ENCODE results near the gene ZNF217. TPM values are rescaled to one million over a fixed set of nuclear protein-coding genes. Genes with fewer than 3 reads are reported as not detected.

ZNF217 gene
- total and polyA plus RNA-seq, 10 of the 15 experiments (the other 5 are each of a cell fraction or from before 2014, with no cell fraction given), result 8.5 to 76.6 (median 40.6) TPM

DNA sequence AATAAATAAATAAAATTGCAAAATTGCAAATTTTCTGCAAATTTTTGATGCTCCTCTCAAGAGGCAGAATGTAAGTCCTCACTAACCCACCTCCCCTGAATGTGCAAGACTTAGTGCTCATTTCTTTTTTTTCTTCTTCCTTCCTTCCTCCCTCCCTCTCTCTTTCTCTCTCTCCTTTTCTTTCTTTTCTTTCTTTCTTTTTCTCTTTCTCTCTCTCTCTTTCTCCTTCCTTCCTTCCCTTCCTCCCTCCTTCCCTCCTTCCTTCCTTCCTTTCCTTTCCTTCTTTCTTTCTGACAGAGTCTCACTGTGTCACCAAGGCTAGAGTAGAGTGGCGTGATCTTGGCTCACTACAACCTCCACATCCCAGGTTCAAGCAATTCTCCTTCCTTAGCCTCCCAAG is 60.1 kb downstream of the ZNF217 start:
- Histone ChIP-seq H3K36me3 (ENCODE audit: control insufficient read depth in 2 of 2, insufficient read depth in 2 of 2, low read length in 1 of 2) (no peaks in the 10 kb centered on the region), H4K20me1 (ENCODE audit: control insufficient read depth, insufficient read depth) (no peaks in the 10 kb centered on the region), H3K4me3 (no peak overlapping the region), H3K79me2 (ENCODE audit: control insufficient read depth, insufficient read depth, low read length) (no peaks in the 10 kb centered on the region), H3K27ac (ENCODE audit: control insufficient read depth, insufficient read depth) (no peak overlapping the region), H3K27me3 (replicated peaks in 1 of 2; ENCODE audit: control insufficient read depth in 2 of 2, insufficient read depth in 2 of 2, low read length in 1 of 2) (no peaks in the 10 kb centered on the region), H3K4me1 (ENCODE audit: control insufficient read depth, insufficient read depth, low read length) (no peaks in the 10 kb centered on the region), H3K9me3 (replicated peaks; ENCODE audit: control insufficient read depth, insufficient read depth, low read length) (no peaks in the 10 kb centered on the region), H2AFZ (ENCODE audit: control insufficient read depth, low read depth, low read length) (no peak overlapping the region), H3K9ac (ENCODE audit: control insufficient read depth, insufficient read depth, low read length) (no peak overlapping the region), H3K4me2 (ENCODE audit: control insufficient read depth, insufficient read depth) (no peak overlapping the region)
- POLR2A ChIA-PET, result no interaction called here
- TF ChIP-seq FOXK2 (IDR thresholded peaks at IDR 0.05), result no peak
- TF ChIP-seq, protein P1, sequence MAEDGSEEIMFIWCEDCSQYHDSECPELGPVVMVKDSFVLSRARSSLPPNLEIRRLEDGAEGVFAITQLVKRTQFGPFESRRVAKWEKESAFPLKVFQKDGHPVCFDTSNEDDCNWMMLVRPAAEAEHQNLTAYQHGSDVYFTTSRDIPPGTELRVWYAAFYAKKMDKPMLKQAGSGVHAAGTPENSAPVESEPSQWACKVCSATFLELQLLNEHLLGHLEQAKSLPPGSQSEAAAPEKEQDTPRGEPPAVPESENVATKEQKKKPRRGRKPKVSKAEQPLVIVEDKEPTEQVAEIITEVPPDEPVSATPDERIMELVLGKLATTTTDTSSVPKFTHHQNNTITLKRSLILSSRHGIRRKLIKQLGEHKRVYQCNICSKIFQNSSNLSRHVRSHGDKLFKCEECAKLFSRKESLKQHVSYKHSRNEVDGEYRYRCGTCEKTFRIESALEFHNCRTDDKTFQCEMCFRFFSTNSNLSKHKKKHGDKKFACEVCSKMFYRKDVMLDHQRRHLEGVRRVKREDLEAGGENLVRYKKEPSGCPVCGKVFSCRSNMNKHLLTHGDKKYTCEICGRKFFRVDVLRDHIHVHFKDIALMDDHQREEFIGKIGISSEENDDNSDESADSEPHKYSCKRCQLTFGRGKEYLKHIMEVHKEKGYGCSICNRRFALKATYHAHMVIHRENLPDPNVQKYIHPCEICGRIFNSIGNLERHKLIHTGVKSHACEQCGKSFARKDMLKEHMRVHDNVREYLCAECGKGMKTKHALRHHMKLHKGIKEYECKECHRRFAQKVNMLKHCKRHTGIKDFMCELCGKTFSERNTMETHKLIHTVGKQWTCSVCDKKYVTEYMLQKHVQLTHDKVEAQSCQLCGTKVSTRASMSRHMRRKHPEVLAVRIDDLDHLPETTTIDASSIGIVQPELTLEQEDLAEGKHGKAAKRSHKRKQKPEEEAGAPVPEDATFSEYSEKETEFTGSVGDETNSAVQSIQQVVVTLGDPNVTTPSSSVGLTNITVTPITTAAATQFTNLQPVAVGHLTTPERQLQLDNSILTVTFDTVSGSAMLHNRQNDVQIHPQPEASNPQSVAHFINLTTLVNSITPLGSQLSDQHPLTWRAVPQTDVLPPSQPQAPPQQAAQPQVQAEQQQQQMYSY (CRISPR knock-in tag; IDR thresholded peaks at IDR 0.05), result no peak
- no peak for TF ChIP-seq ZNF24 (IDR thresholded peaks at IDR 0.05)
- TF ChIP-seq KAT2A (conservative IDR thresholded peaks at IDR 0.05; ENCODE audit: control insufficient read depth, low read depth, low read length), result no peak
- TF ChIP-seq MTA2 (IDR thresholded peaks at IDR 0.05; ENCODE audit: low read depth), result no peak
- TF ChIP-seq JUND (IDR thresholded peaks at IDR 0.05; ENCODE audit: low read depth, low read length), result no peak
- TF ChIP-seq ZZZ3 (IDR thresholded peaks at IDR 0.05; ENCODE audit: control insufficient read depth, insufficient read length, low read depth), result no peak
- TF ChIP-seq NFYB (IDR thresholded peaks at IDR 0.05; ENCODE audit: insufficient read depth, low read depth, low read length), result no peak
- TF ChIP-seq NKRF (conservative IDR thresholded peaks at IDR 0.05), result no peak
- SMC1A ChIA-PET (ENCODE audit: uncharacterized antibody, unreplicated experiment), result no interaction called here
- ATAC-seq (no peak), DNase-seq (ENCODE audit: low read depth, low spot score) (no peak), FAIRE-seq (no peak)
- in situ Hi-C loops (cut with MboI), result no loop called here
- CTCF ChIA-PET, result interaction anchor here (1.2 kb wide), 1 partner anchor 411 kb away, joined by 3 read pairs; no protein-coding TSS in a partner anchor
- WGBS (ENCODE audit: insufficient coverage, insufficient replicate concordance, low lambda C conversion rate, missing lambda C conversion rate), result 43% methylated on average over 1 of the region's 1 CpG
- intact Hi-C loops (cut with micrococcal nuclease; ENCODE audit: unreplicated experiment), result loop anchor here (10.0 kb wide), 1 partner anchor 279 kb away; no protein-coding TSS in a partner anchor
- BruUV-seq (replicated peaks), result no TSS peak
- RAD21 ChIA-PET (ENCODE audit: unreplicated experiment), result no interaction called here

Data from GM12878 (cell line).